K562 (cell line): Measurements from ENCODE around the gene FRMD4A. TPM values are rescaled to one million over a fixed set of nuclear protein-coding genes. Genes with fewer than 3 reads are reported as not detected.

Source experiments
- ARNT ChIP-seq, 2 experiments: fragments of 450-650 bp; IDR thresholded peaks; 2 replicates each; pipeline ENCODE4 v1.6.1; 2016; ENCODE audit warnings: mild to moderate bottlenecking in 1 of 2
- ATF2 ChIP-seq: sonication (generic); formaldehyde crosslinking; IDR thresholded peaks from 2 replicates; pipeline ENCODE4 v1.8.1; 2022; ENCODE audit warnings: missing genetic modification reagents
- HBP1 ChIP-seq: fragments of 450-650 bp; formaldehyde crosslinking; IDR thresholded peaks from 2 replicates; pipeline ENCODE4 v1.4.0; 2022; ENCODE audit warnings: missing genetic modification characterization
- HMGXB4 ChIP-seq: sonication (generic); formaldehyde crosslinking; IDR thresholded peaks from 2 replicates; pipeline ENCODE4 v1.8.1; 2023; ENCODE audit warnings: mild to moderate bottlenecking, missing genetic modification reagents
- MAFG ChIP-seq: fragments of 450-650 bp; conservative IDR thresholded peaks from 2 replicates; pipeline ENCODE4 v1.6.1; 2016; ENCODE audit warnings: missing genetic modification characterization, missing compliant biosample characterization
- MCM7 ChIP-seq, 2 experiments: fragments of 450-650 bp; IDR thresholded peaks; 2 replicates each; pipeline ENCODE4 v1.6.1; 2016 to 2018
- MEIS2 ChIP-seq: fragments of 450-650 bp; IDR thresholded peaks from 2 replicates; pipeline ENCODE4 v1.6.1; 2014; ENCODE audit warnings: mild to moderate bottlenecking; ENCODE audit not compliant: partially characterized antibody
- NCOR1 ChIP-seq: fragments of 450-650 bp; IDR thresholded peaks from 2 replicates; pipeline ENCODE4 v1.6.1; 2016; ENCODE audit warnings: mild to moderate bottlenecking, moderate library complexity
- NFE2 ChIP-seq: IDR thresholded peaks from 2 replicates; pipeline ENCODE4 v1.6.1; 2014; ENCODE audit warnings: antibody characterized with exemption, low read depth
- NONO ChIP-seq, 2 experiments: fragments of 200-400 bp in 1 of 2; fragments of 450-650 bp in 1 of 2; formaldehyde crosslinking in 1 of 2; IDR thresholded peaks; 2 replicates each; pipeline ENCODE4 v1.6.1; 2017; ENCODE audit warnings: low read depth in 2 of 2, mild to moderate bottlenecking in 2 of 2, moderate library complexity in 2 of 2, low read length in 1 of 2
- NR1H2 ChIP-seq: sonication (generic); formaldehyde crosslinking; IDR thresholded peaks from 2 replicates; pipeline ENCODE4 v1.4.0; 2020; ENCODE audit warnings: mild to moderate bottlenecking, missing genetic modification reagents
- REST ChIP-seq, 2 experiments: fragments of 450-650 bp; formaldehyde crosslinking in 1 of 2; IDR thresholded peaks; 2 replicates each; pipeline versions ENCODE4 v1.4.0 to v1.6.1; 2014 to 2020; ENCODE audit warnings: mild to moderate bottlenecking in 2 of 2, borderline replicate concordance in 1 of 2, low read depth in 1 of 2
- SMARCB1 ChIP-seq: IDR thresholded peaks from 2 replicates; pipeline ENCODE4 v1.6.1; 2011; ENCODE audit warnings: improper control_type of control experiment, low read depth; ENCODE audit not compliant: insufficient read length
- ZNF274 ChIP-seq: IDR thresholded peaks from 2 replicates; pipeline ENCODE4 v1.6.1; 2011; ENCODE audit warnings: low read depth, mild to moderate bottlenecking, low read length, moderate library complexity, borderline replicate concordance
- ZSCAN29 ChIP-seq: fragments of 450-650 bp; IDR thresholded peaks from 2 replicates; pipeline ENCODE4 v1.6.1; 2017
- polyA plus RNA-seq, 8 experiments: library from polyadenylated mRNA; depleted of rRNA in 4 of 8; stranded (reverse) in 5 of 8; unstranded in 3 of 8; fragments of >200 nt; fragmentation: Nextera tagmentation in 2 of 8; fragmentation: Illumina TruSeq in 1 of 8; extraction: Ambion mirVana in 2 of 8; extraction: Trizol in 1 of 8; gene quantifications; 2 replicates each; pipeline versions ENCODE4 v1.2.1 to v1.2.3, GENCODE V29; 2011 to 2014; ENCODE audit warnings: inconsistent platforms in 1 of 8, missing spikeins in 1 of 8
- total RNA-seq, 7 experiments: library from RNA; depleted of rRNA in 6 of 7; stranded (reverse); fragments of >200 nt in 6 of 7; fragmentation: Illumina TruSeq in 2 of 7; extraction: Trizol in 2 of 7; gene quantifications; 2 replicates each; pipeline versions ENCODE4 v1.2.1 to v1.2.3, GENCODE V29; 2011 to 2021; ENCODE audit warnings: low replicate concordance in 1 of 7

FRMD4A gene
- total and polyA plus RNA-seq, 9 of the 15 experiments (the other 6 are each of a cell fraction or from before 2014, with no cell fraction given): 0.80 to 5.2 (median 3.0) TPM

GRCh38 chr10:14153570-14154055, 177.1 kb downstream of the FRMD4A start (continued):
- TF ChIP-seq HBP1 (CRISPR knock-in tag): no peak
- no peak for TF ChIP-seq NONO (IDR thresholded peaks at IDR 0.05; ENCODE audit: low read depth in 2 of 2, low read length in 1 of 2)
- TF ChIP-seq NFE2: peak; percentile 38; the same call in 1 of the 2 replicates
- TF ChIP-seq REST (IDR thresholded peaks at IDR 0.05; ENCODE audit: borderline replicate concordance): peak; percentile 45; the same call in 1 of the 2 replicates
- TF ChIP-seq REST (CRISPR knock-in tag; IDR thresholded peaks at IDR 0.05; ENCODE audit: low read depth): no peak
- TF ChIP-seq MEIS2: peak; percentile 50
- TF ChIP-seq SMARCB1: no peak
- TF ChIP-seq ZSCAN29: no peak
- TF ChIP-seq NR1H2: no peak
- TF ChIP-seq HMGXB4 (CRISPR knock-in tag): no peak
- no peak for TF ChIP-seq ARNT (IDR thresholded peaks at IDR 0.05)
- no peak for TF ChIP-seq ATF2
- no peak for TF ChIP-seq ZNF274
- no peak for TF ChIP-seq NCOR1
- TF ChIP-seq MCM7 (IDR thresholded peaks at IDR 0.05): no peak
- TF ChIP-seq MAFG (tag): no peak; the same call in 1 of the 2 replicates
